Endothelial cell of umbilical vein (primary cell): ENCODE data around the gene GCNA. TPM values are rescaled to one million over a fixed set of nuclear protein-coding genes. Genes with fewer than 3 reads are reported as not detected.

Source experiments
- BruUV-seq: library from RNA; stranded (reverse); fragments of 400-500 nt; replicated peaks from 2 replicates; lab custom pipeline; 2021; lab: Mats Ljungman, UMichigan
- CTCF ChIA-PET: fragments of 300-600, 350-600 bp; sonication (Branson Sonifier 250); formaldehyde crosslinking; loops from one replicate; lab custom pipeline; 2021; ENCODE audit warnings: antibody characterized with exemption, inconsistent platforms; lab: Charles Lee
- POLR2A ChIA-PET: fragments of 300-600, 350-600 bp; sonication (Branson Sonifier 250); formaldehyde crosslinking; loops from one replicate; lab custom pipeline; 2021; ENCODE audit warnings: antibody characterized with exemption, inconsistent platforms; lab: Charles Lee
- DNase-seq: peaks from one replicate; pipeline ENCODE4 v3.0.0-alpha.2; 2011; ENCODE audit warnings: low read depth, low spot score
- FAIRE-seq: peaks from 2 replicates; lab custom pipeline; 2011; peaks lifted over from hg19 to GRCh38; lab: Jason Lieb, UNC
- H2AFZ ChIP-seq: 2 replicates; pipeline ENCODE4 v1.6.0; 2012; ENCODE audit warnings: low read depth, low read length, control low read depth, inconsistent platforms
- H3K27ac ChIP-seq: 2 replicates; pipeline ENCODE4 v1.5.1; 2011; ENCODE audit warnings: low read depth, mild to moderate bottlenecking, control low read depth, low read length, moderate library complexity; ENCODE audit not compliant: insufficient read depth
- H3K27me3 ChIP-seq, 2 experiments: 2 replicates each; pipeline versions ENCODE4 v1.6.0 to v1.6.1; 2011; ENCODE audit warnings: low read length in 2 of 2, mixed read lengths in 1 of 2; ENCODE audit not compliant: control insufficient read depth in 2 of 2, insufficient read depth in 2 of 2
- H3K36me3 ChIP-seq, 2 experiments: 2 replicates in 1 of 2; 3 replicates in 1 of 2; pipeline ENCODE4 v1.5.1; 2011; ENCODE audit warnings: low read length in 2 of 2, mild to moderate bottlenecking in 1 of 2, moderate library complexity in 1 of 2; ENCODE audit not compliant: control insufficient read depth in 2 of 2, insufficient read depth in 2 of 2; ENCODE audit errors: extremely low read depth in 1 of 2
- H3K4me1 ChIP-seq: 3 replicates; pipeline ENCODE4 v1.5.1; 2011; ENCODE audit warnings: mild to moderate bottlenecking, low read length; ENCODE audit not compliant: control insufficient read depth, insufficient read depth; ENCODE audit errors: extremely low read depth
- H3K4me2 ChIP-seq: 2 replicates; pipeline ENCODE4 v1.6.1; 2011; ENCODE audit warnings: low read length, control low read depth, mixed read lengths; ENCODE audit not compliant: insufficient read depth
- H3K4me3 ChIP-seq, 3 experiments: fragments of 200-600 bp in 1 of 3; sonication (generic), shearing (Covaris generic) in 1 of 3; replicated peaks in 1 of 3; 2 replicates each; pipeline ENCODE4 v1.5.1; 2011 to 2016; ENCODE audit warnings: control low read depth in 3 of 3, low read length in 3 of 3, mild to moderate bottlenecking in 2 of 3, inconsistent platforms in 1 of 3, low read depth in 1 of 3, moderate library complexity in 1 of 3; ENCODE audit not compliant: insufficient read depth in 1 of 3
- H3K79me2 ChIP-seq: 2 replicates; pipeline ENCODE4 v1.6.0; 2012; ENCODE audit warnings: low read length, inconsistent platforms; ENCODE audit not compliant: control insufficient read depth, insufficient read depth
- H3K9ac ChIP-seq: replicated peaks from 2 replicates; pipeline ENCODE3; 2011; ENCODE audit warnings: low read length, control low read depth; ENCODE audit not compliant: insufficient read depth; ENCODE audit errors: extremely low read depth
- H3K9me1 ChIP-seq: replicated peaks from 3 replicates; pipeline ENCODE4 v1.6.0; 2011; ENCODE audit warnings: mild to moderate bottlenecking, low read length; ENCODE audit not compliant: control insufficient read depth, insufficient read depth; ENCODE audit errors: extremely low read depth
- H3K9me3 ChIP-seq: replicated peaks from 2 replicates; pipeline ENCODE4 v1.5.1; 2012; ENCODE audit warnings: low read length, inconsistent platforms; ENCODE audit not compliant: control insufficient read depth, insufficient read depth
- H4K20me1 ChIP-seq: replicated peaks from 2 replicates; pipeline ENCODE3; 2011; ENCODE audit warnings: mild to moderate bottlenecking, low read length; ENCODE audit not compliant: control insufficient read depth, insufficient read depth; ENCODE audit errors: extremely low read depth
- CTCF ChIP-seq, 2 donors: IDR thresholded peaks; 1 replicate in 1 of 2; 2 replicates in 1 of 2; pipeline ENCODE4 v1.5.1; 2011; ENCODE audit warnings: low read length in 2 of 2, mild to moderate bottlenecking in 2 of 2, moderate library complexity in 2 of 2, control low read depth in 1 of 2, inconsistent platforms in 1 of 2, low read depth in 1 of 2; ENCODE audit not compliant: insufficient read depth in 1 of 2; ENCODE audit errors: extremely low read depth in 1 of 2
- EZH2 ChIP-seq: IDR thresholded peaks from 2 replicates; pipeline ENCODE4 v1.6.1; 2012; ENCODE audit warnings: borderline replicate concordance, low read depth, mild to moderate bottlenecking, moderate library complexity, low read length, inconsistent platforms; ENCODE audit not compliant: severe bottlenecking
- FOS ChIP-seq: IDR thresholded peaks from 2 replicates; pipeline ENCODE4 v1.6.1; 2011; ENCODE audit warnings: mild to moderate bottlenecking, low read length, moderate library complexity, borderline replicate concordance; ENCODE audit not compliant: insufficient read depth
- GATA2 ChIP-seq: IDR thresholded peaks from 2 replicates; pipeline ENCODE4 v1.7.0; 2011; ENCODE audit warnings: low read depth, mild to moderate bottlenecking, moderate library complexity, mixed read lengths, low read length; ENCODE audit not compliant: insufficient read length, insufficient read depth
- JUN ChIP-seq: IDR thresholded peaks from 2 replicates; pipeline ENCODE4 v1.6.1; 2011; ENCODE audit warnings: borderline replicate concordance, low read depth; ENCODE audit not compliant: insufficient read length, insufficient read depth
- MYC ChIP-seq: IDR thresholded peaks from one replicate; pipeline ENCODE4 v1.6.1; 2011; ENCODE audit warnings: mild to moderate bottlenecking, low read depth, low read length
- POLR2A ChIP-seq: IDR thresholded peaks from 2 replicates; pipeline ENCODE4 v1.6.1; 2012; ENCODE audit warnings: low read depth, mild to moderate bottlenecking, control low read depth, low read length
- POLR2AphosphoS5 ChIP-seq: IDR thresholded peaks from 2 replicates; pipeline ENCODE4 v1.6.1; 2012; ENCODE audit warnings: low read depth, mild to moderate bottlenecking, control low read depth, low read length, moderate library complexity; ENCODE audit not compliant: insufficient read depth
- dilution Hi-C: fragments of 300-500 bp; cut with MboI; formaldehyde crosslinking; loops from one replicate; pipeline ENCODE4 v1.15.0; 2019; ENCODE audit warnings: low sequenced_read_pairs; ENCODE audit not compliant: extremely low pct_ligation_motif_present
- intact Hi-C: fragments of 100-400 bp; cut with micrococcal nuclease; formaldehyde crosslinking; loops from one replicate; pipeline ENCODE4 v1.10.0; 2022
- polyA plus RNA-seq, 4 experiments: library from polyadenylated mRNA; depleted of rRNA in 3 of 4; stranded (reverse) in 3 of 4; unstranded in 1 of 4; fragments of >200 nt; gene quantifications; 2 replicates each; pipeline versions ENCODE4 v1.2.1 to v1.2.3, GENCODE V29; 2011 to 2012; ENCODE audit warnings: missing spikeins in 1 of 4
- total RNA-seq: library from RNA; stranded (reverse); gene quantifications from 2 replicates; pipeline ENCODE4 v1.2.3, GENCODE V29; 2021
- TF ChIP-seq, protein P1 (sequence below): IDR thresholded peaks from 2 replicates; pipeline ENCODE4 v1.6.1; 2011; ENCODE audit not compliant: insufficient read depth, insufficient read length

The GCNA gene
- total and polyA plus RNA-seq, 2 donors (not counting 3 experiments of a cell fraction or from before 2014, with no cell fraction given): 1.0 to 4.0 TPM

DNA sequence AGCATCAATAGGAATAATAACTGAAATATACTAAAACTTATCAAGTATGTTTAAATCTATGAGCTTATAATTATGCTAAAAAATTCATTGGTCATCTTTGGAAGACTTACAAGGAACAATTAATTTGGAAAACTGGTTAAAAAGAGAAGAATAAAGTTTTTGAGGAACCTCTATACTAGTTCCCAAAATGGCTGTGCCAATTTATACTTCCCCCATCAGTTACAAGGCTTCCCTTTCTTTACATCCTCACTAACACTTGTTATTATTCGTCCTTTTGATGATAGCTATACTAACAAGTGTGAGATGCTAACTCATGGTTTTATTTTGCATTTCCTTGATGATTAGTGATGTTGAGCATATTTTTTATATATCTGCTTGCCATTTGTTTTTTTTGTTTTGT is 28.3 kb upstream of the GCNA start:
- POLR2A ChIA-PET: no interaction called here
- Histone ChIP-seq H2AFZ (no peak overlapping the region), H3K9me1 (peaks cover 2% of the 10 kb centered on the region), H3K27ac (no peak overlapping the region), H3K4me1 (no peaks in the 10 kb centered on the region), H3K27me3 (no peaks in the 10 kb centered on the region), H3K79me2 (peaks cover 46% of the 10 kb centered on the region), H3K4me3 (no peak overlapping the region), H3K36me3 (peaks cover 8 to 13% of the 10 kb centered on the region in 2 experiments), H4K20me1 (no peaks in the 10 kb centered on the region), H3K9ac (no peak overlapping the region), H3K4me2 (no peak overlapping the region), H3K9me3 (no peaks in the 10 kb centered on the region)
- DNase-seq (no peak), FAIRE-seq (no peak)
- dilution Hi-C loops: no loop called here
- TF ChIP-seq CTCF (IDR thresholded peaks at IDR 0.05; ENCODE audit: extremely low read depth in 1 of 2, insufficient read depth in 1 of 2, low read depth in 1 of 2, low read length in 2 of 2) (no peak), JUN (no peak), GATA2 (no peak), POLR2A (no peak), EZH2 (no peak), FOS (no peak), POLR2AphosphoS5 (no peak), MYC (no peak)
- TF ChIP-seq, protein P1, sequence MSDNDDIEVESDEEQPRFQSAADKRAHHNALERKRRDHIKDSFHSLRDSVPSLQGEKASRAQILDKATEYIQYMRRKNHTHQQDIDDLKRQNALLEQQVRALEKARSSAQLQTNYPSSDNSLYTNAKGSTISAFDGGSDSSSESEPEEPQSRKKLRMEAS: no peak
- CTCF ChIA-PET: interaction anchor here (1.2 kb wide), 1 partner anchor 16 kb away, joined by 4 read pairs; no protein-coding TSS in a partner anchor
- BruUV-seq: no TSS peak
- intact Hi-C loops: no loop called here
